ENCODE data around the gene CCDC74A. TPM values are rescaled to one million over a fixed set of nuclear protein-coding genes. Genes with fewer than 3 reads are reported as not detected.
"Not testable (repeated sequence)": the region's sequence is repeated elsewhere in the genome, so short reads cannot be mapped to it uniquely, and the experiment has no call there.

Gene CCDC74A
- polyA plus RNA-seq, 4 donors, result 0.89 to 1.9 (median 1.6) TPM; not detected in 1

DNA sequence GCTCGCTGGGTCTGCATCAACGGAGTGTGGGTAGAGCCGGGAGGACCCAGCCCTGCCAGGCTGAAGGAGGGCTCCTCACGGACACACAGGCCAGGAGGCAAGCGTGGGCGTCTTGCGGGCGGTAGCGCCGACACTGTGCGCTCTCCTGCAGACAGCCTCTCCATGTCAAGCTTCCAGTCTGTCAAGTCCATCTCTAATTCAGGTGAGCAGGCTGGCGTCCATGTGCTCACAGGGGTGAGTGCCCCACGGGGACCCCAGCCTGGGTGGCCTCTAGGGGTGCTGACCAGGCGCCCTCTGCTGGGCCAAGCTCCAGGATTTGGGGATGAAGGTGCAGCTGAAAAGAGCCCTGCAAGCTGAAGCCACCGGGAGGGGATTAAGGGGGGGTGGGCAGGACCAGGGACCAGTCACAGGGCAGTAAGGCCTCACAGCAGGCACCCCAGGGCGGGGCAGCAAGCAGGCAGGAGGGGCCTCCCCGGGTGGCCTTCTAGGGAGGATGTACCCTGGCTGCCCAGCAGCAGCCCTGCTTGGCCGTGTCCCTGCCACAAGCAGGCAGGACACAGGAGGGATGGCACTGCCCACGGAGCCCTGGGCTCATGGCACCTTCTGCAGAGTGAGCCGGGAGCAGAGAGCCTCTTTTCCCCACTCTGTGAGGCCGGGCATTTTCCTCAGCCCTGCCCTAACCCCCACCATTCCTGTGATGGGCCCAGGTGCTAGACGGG is 3.1 kb downstream of the CCDC74A start:
- H3K27me3 ChIP-seq (ENCODE audit: control insufficient read depth in 3 of 3, insufficient read depth in 3 of 3, low read length in 3 of 3); H3K9me3 ChIP-seq (ENCODE audit: control insufficient read depth in 2 of 2, insufficient read depth in 1 of 2, low read depth in 1 of 2, low read length in 1 of 2); DNase-seq; FAIRE-seq; H3K36me3 ChIP-seq (ENCODE audit: control insufficient read depth in 3 of 3, insufficient read depth in 2 of 3, low read depth in 1 of 3, low read length in 3 of 3); H3K4me3 ChIP-seq (ENCODE audit: low read depth in 1 of 3, low read length in 3 of 3); H3K4me1 ChIP-seq (ENCODE audit: control insufficient read depth in 3 of 3, insufficient read depth in 2 of 3, low read depth in 1 of 3, low read length in 2 of 3); H3K27ac ChIP-seq (ENCODE audit: low read depth in 1 of 3, low read length in 2 of 3): not testable (repeated sequence)
- 75 to 76% (median 76%) methylated on average over 15 to 21 of the region's 22 CpGs for WGBS, 3 donors

DNA sequence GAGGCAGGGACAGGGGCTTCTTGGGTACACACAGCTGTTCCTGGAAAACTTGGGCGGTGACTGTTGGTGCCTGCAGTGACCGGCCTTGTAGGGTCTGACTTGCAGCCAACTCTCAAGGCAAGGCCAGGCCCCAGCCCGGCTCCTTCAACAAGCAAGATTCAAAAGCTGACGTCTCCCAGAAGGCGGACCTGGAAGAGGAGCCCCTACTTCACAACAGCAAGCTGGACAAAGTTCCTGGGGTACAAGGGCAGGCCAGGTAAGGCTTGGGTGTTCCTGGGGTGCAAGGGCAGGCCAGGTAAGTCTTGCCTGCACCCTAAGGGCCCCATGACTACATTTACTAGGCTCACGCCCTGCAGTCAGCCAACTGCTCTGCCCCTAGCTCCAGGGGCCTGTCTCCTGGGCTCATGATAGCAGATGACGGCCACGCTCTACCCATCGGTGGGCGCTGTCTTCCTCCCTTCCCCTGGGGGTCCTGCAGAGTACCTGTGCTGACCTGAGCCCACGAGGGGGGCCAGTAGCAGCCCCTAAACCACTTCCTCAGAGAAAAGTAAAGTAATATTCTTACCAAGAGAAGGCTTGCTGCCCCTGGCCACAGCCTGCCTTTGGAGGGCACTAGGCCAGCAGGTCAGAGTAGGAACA is 4.0 kb downstream of the CCDC74A start:
- not testable (repeated sequence) for H3K27ac ChIP-seq (ENCODE audit: low read depth in 1 of 3, low read length in 2 of 3); H3K4me3 ChIP-seq (ENCODE audit: low read depth in 1 of 3, low read length in 3 of 3); H3K36me3 ChIP-seq (ENCODE audit: control insufficient read depth in 3 of 3, insufficient read depth in 2 of 3, low read depth in 1 of 3, low read length in 3 of 3); FAIRE-seq; H3K27me3 ChIP-seq (ENCODE audit: control insufficient read depth in 3 of 3, insufficient read depth in 3 of 3, low read length in 3 of 3); DNase-seq; H3K4me1 ChIP-seq (ENCODE audit: control insufficient read depth in 3 of 3, insufficient read depth in 2 of 3, low read depth in 1 of 3, low read length in 2 of 3); H3K9me3 ChIP-seq (ENCODE audit: control insufficient read depth in 2 of 2, insufficient read depth in 1 of 2, low read depth in 1 of 2, low read length in 1 of 2)
- WGBS, 3 donors, result 50 to 87% (median 86%) methylated on average over 1 to 9 of the region's 11 CpGs

DNA sequence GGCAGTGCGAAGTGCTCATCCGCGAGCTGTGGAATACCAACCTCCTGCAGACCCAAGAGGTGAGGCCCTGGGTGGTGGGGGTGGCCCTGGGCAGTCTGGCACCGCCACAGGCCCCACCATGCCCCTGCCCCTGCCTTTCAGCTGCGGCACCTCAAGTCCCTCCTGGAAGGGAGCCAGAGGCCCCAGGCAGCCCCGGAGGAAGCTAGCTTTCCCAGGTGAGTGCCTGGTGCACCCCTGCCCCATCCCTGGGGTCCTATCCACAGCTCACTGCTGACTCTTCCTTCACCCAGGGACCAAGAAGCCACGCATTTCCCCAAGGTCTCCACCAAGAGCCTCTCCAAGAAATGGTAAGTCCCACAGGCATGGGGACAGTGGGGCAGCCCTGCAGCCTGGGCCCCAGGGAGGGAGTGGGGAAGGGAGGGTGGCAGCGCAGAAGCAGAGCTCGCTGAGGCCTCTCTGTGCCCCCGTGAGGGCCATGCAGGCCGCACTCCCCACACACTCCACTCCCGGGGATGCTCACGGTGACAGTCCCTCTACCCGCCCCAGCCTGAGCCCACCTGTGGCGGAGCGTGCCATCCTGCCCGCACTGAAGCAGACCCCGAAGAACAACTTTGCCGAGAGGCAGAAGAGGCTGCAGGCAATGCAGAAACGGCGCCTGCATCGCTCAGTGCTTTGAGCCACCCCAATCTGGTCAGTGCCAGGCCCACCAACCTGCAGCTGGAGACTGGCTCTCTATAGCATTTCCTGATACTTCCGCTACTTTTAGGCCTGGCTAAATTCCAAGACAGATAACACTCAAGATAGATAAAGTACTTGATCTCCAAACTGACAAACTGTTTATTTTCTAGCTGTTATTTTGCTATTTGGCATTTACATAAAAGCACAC is 5.3 kb downstream of the CCDC74A start:
- H3K27me3 ChIP-seq (ENCODE audit: control insufficient read depth in 3 of 3, insufficient read depth in 3 of 3, low read length in 3 of 3); H3K4me1 ChIP-seq (ENCODE audit: control insufficient read depth in 3 of 3, insufficient read depth in 2 of 3, low read depth in 1 of 3, low read length in 2 of 3); H3K9me3 ChIP-seq (ENCODE audit: control insufficient read depth in 2 of 2, insufficient read depth in 1 of 2, low read depth in 1 of 2, low read length in 1 of 2); DNase-seq; H3K36me3 ChIP-seq (ENCODE audit: control insufficient read depth in 3 of 3, insufficient read depth in 2 of 3, low read depth in 1 of 3, low read length in 3 of 3); H3K27ac ChIP-seq (ENCODE audit: low read depth in 1 of 3, low read length in 2 of 3); FAIRE-seq; H3K4me3 ChIP-seq (ENCODE audit: low read depth in 1 of 3, low read length in 3 of 3): not testable (repeated sequence)
- 76 to 85% (median 82%) methylated on average over 18 to 23 of the region's 23 CpGs for WGBS, 3 donors

DNA sequence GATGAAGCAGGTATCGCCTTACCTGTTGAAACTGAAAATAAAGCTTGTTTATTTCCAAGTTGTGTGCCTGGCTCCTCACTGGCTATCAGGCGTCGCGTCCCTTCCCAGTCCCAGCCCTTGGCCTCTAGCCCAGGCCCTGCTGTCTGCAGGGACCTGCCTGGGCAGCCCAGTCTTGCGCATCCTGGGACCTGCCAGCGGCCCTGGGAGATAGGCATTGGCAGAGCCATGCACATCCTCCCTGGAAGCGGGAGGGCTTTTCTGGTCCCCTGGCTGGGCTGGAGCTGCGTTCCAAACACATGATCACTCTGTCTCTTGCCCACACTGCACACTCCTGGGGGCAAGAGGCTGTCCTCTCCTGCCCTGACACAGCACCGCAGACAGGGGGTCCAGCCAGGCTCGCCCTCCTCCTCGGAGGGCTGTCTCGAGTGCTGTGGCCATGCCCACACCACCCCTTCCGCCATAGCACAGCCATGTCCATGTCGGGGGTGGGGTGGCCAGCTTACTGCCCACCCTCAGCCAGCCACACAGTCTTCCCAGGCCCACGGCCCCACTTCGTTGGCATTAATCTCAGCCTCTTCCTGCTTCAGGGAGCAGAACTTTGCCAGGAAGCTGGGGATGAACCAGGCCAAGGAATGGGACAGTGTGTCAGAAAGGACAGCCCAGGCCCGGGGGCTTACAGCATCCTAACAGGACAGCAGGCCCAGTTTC is 6.1 kb downstream of the CCDC74A start:
- H3K27ac ChIP-seq (ENCODE audit: low read depth in 1 of 3, low read length in 2 of 3); H3K27me3 ChIP-seq (ENCODE audit: control insufficient read depth in 3 of 3, insufficient read depth in 3 of 3, low read length in 3 of 3); DNase-seq; H3K36me3 ChIP-seq (ENCODE audit: control insufficient read depth in 3 of 3, insufficient read depth in 2 of 3, low read depth in 1 of 3, low read length in 3 of 3); FAIRE-seq; H3K4me3 ChIP-seq (ENCODE audit: low read depth in 1 of 3, low read length in 3 of 3); H3K9me3 ChIP-seq (ENCODE audit: control insufficient read depth in 2 of 2, insufficient read depth in 1 of 2, low read depth in 1 of 2, low read length in 1 of 2); H3K4me1 ChIP-seq (ENCODE audit: control insufficient read depth in 3 of 3, insufficient read depth in 2 of 3, low read depth in 1 of 3, low read length in 2 of 3): not testable (repeated sequence)
- 81 to 91% (median 83%) methylated on average over 9 to 15 of the region's 17 CpGs for WGBS, 3 donors

DNA sequence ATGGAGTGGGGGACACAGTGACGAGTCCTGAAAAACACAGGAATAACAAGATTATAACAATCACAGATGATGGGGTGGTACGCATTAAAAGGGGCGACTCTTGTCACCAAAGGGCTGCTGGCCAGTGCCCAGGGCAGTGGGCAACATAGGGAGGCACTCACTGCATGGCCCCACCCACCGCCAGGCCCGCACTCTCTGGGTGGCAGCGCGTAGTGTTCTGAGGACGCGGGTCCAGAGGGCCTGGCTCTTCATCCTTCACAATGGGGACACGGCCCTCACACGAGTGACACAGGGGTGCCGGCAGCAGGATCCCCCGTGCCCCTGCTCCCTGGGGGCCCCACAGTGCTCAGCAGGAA is 6.6 kb downstream of the CCDC74A start:
- not testable (repeated sequence) for DNase-seq; FAIRE-seq; H3K27me3 ChIP-seq (ENCODE audit: control insufficient read depth in 3 of 3, insufficient read depth in 3 of 3, low read length in 3 of 3); H3K9me3 ChIP-seq (ENCODE audit: control insufficient read depth in 2 of 2, insufficient read depth in 1 of 2, low read depth in 1 of 2, low read length in 1 of 2); H3K4me3 ChIP-seq (ENCODE audit: low read depth in 1 of 3, low read length in 3 of 3); H3K27ac ChIP-seq (ENCODE audit: low read depth in 1 of 3, low read length in 2 of 3); H3K36me3 ChIP-seq (ENCODE audit: control insufficient read depth in 3 of 3, insufficient read depth in 2 of 3, low read depth in 1 of 3, low read length in 3 of 3); H3K4me1 ChIP-seq (ENCODE audit: control insufficient read depth in 3 of 3, insufficient read depth in 2 of 3, low read depth in 1 of 3, low read length in 2 of 3)
- 73 to 100% (median 80%) methylated on average over 1 to 11 of the region's 13 CpGs for WGBS, 3 donors

DNA sequence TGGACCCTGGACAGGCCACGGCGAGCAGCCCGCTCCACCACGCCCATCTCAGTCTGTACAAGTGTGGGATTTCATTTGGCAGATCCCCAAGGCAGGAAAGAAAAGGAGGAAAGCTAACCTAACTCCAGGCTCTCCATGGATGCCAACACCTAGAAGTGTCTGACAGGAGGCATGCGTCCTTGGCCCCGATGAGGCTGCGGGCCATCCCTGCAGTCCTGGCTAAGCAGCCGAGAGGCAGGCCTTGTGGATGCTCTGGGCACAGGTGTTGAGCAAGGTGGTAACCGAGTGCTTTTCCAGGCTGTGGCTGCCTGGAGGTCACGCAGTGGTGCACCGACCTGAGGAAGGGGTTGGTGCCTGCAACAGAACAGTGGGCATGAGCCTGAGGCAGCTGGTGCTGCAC is 7.3 kb downstream of the CCDC74A start:
- WGBS, 3 donors, result 70 to 83% (median 73%) methylated on average over 10 to 11 of the region's 11 CpGs
- H3K4me3 ChIP-seq (ENCODE audit: low read depth in 1 of 3, low read length in 3 of 3); H3K9me3 ChIP-seq (ENCODE audit: control insufficient read depth in 2 of 2, insufficient read depth in 1 of 2, low read depth in 1 of 2, low read length in 1 of 2); H3K27me3 ChIP-seq (ENCODE audit: control insufficient read depth in 3 of 3, insufficient read depth in 3 of 3, low read length in 3 of 3); H3K36me3 ChIP-seq (ENCODE audit: control insufficient read depth in 3 of 3, insufficient read depth in 2 of 3, low read depth in 1 of 3, low read length in 3 of 3); H3K4me1 ChIP-seq (ENCODE audit: control insufficient read depth in 3 of 3, insufficient read depth in 2 of 3, low read depth in 1 of 3, low read length in 2 of 3); DNase-seq; FAIRE-seq; H3K27ac ChIP-seq (ENCODE audit: low read depth in 1 of 3, low read length in 2 of 3): not testable (repeated sequence)

DNA sequence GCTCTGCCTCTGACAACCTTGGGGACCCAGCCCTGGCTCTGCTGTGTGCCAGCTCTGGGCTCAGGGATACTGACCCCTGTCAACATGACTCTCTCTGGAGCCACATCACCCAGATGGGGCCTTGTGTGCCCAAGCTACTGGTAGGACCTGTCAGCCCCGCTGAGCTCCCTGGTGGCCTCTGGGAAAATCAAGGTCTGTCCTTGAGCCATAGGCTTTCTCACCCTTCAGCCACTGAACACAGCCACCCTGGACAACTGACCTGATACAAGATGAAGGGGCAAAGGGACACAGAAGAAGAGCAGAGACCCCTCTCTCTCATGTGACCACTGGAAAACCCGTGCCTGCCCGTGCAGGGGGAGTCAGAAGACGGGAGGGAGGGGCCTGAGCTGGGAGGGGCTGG is 7.8 kb downstream of the CCDC74A start:
- H3K4me1 ChIP-seq (ENCODE audit: control insufficient read depth in 3 of 3, insufficient read depth in 2 of 3, low read depth in 1 of 3, low read length in 2 of 3), result no peaks in the 10 kb centered on the region
- no peaks in the 10 kb centered on the region for H3K36me3 ChIP-seq (ENCODE audit: control insufficient read depth in 3 of 3, insufficient read depth in 2 of 3, low read depth in 1 of 3, low read length in 3 of 3)
- DNase-seq (no peak), FAIRE-seq (no peak)
- H3K27ac ChIP-seq (ENCODE audit: low read depth in 1 of 3, low read length in 2 of 3), result no peak overlapping the region
- no peaks in the 10 kb centered on the region for H3K27me3 ChIP-seq (ENCODE audit: control insufficient read depth in 3 of 3, insufficient read depth in 3 of 3, low read length in 3 of 3)
- no peak overlapping the region for H3K4me3 ChIP-seq (ENCODE audit: low read depth in 1 of 3, low read length in 3 of 3)
- H3K9me3 ChIP-seq (ENCODE audit: control insufficient read depth in 2 of 2, insufficient read depth in 1 of 2, low read depth in 1 of 2, low read length in 1 of 2), result no peaks in the 10 kb centered on the region
- 55 to 79% (median 74%) methylated on average over 4 of the region's 4 CpGs for WGBS, 3 donors

Measured in small intestine (tissue), 7 donors.